HCT116 (cell line): Measurements from ENCODE around the gene FAM98C.

Experiments used
- CEBPB ChIP-seq: IDR thresholded peaks from 2 replicates; pipeline ENCODE4 v1.6.1; 2012; ENCODE audit warnings: low read depth
- EZH2 ChIP-seq: fragments of 200-600 bp; sonication (generic); IDR thresholded peaks from 2 replicates; pipeline ENCODE4 v1.6.1; 2017; ENCODE audit warnings: antibody characterized with exemption, mixed run types
- POLR2AphosphoS5 ChIP-seq: IDR thresholded peaks from 2 replicates; pipeline ENCODE4 v1.6.1; 2011; ENCODE audit warnings: mild to moderate bottlenecking, low read depth, low read length, moderate library complexity
- SP1 ChIP-seq: IDR thresholded peaks from 2 replicates; pipeline ENCODE4 v1.6.1; 2012; ENCODE audit warnings: low read depth
- YY1 ChIP-seq: IDR thresholded peaks from 2 replicates; pipeline ENCODE4 v1.6.1; 2011; ENCODE audit warnings: low read length, low read depth, moderate library complexity, mild to moderate bottlenecking; ENCODE audit not compliant: insufficient replicate concordance; ENCODE audit errors: extremely low read depth
- TF ChIP-seq, protein P1 (sequence below): IDR thresholded peaks from 2 replicates; pipeline ENCODE4 v1.6.1; 2012; ENCODE audit warnings: low read depth
- TF ChIP-seq, protein P2 (sequence below), 3 experiments: fragments of 200-600 bp in 1 of 3; sonication (generic) in 1 of 3; IDR thresholded peaks in 2 of 3; conservative IDR thresholded peaks in 1 of 3; 2 replicates each; pipeline ENCODE4 v1.5.1; 2012 to 2017; ENCODE audit warnings: low read depth in 2 of 3, low read length in 2 of 3, antibody characterized with exemption in 1 of 3, borderline replicate concordance in 1 of 3, control low read depth in 1 of 3, mild to moderate bottlenecking in 1 of 3, mixed read lengths in 1 of 3, mixed run types in 1 of 3, moderate library complexity in 1 of 3; ENCODE audit not compliant: insufficient read depth in 1 of 3
- TF ChIP-seq, protein P3 (sequence below): IDR thresholded peaks from 2 replicates; pipeline ENCODE4 v1.6.1; 2012

DNA sequence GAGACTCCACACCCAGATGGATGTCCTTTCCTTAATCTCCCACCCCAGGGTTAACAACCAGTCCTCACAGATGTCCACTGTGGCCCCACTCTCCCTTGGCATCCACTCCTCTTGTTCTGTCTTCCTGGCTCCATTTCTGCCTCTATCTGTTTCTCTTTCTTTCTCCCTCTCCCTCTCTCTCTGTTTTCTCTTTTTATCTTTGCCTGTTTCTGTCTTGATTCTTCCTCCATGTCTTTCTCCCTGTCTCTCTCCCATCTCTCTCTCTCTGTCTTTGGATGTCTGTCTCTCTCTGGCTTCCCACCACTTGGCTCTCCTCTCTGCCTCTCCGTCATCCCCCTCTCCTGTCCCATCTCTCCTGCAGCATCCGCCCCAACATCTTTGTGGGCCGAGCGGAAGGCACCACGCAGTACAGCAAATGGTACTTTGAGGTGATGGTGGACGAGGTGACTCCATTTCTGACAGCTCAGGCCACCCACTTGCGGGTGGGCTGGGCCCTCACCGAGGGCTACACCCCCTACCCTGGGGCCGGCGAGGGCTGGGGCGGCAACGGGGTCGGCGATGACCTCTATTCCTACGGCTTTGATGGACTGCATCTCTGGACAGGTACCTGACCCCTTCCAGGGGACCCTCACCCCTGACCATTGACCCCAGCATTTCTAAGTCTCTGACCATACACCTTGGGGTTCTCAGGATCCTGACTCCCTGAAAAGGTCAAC is 55.0 kb downstream of the FAM98C start:
- TF ChIP-seq, protein P1, sequence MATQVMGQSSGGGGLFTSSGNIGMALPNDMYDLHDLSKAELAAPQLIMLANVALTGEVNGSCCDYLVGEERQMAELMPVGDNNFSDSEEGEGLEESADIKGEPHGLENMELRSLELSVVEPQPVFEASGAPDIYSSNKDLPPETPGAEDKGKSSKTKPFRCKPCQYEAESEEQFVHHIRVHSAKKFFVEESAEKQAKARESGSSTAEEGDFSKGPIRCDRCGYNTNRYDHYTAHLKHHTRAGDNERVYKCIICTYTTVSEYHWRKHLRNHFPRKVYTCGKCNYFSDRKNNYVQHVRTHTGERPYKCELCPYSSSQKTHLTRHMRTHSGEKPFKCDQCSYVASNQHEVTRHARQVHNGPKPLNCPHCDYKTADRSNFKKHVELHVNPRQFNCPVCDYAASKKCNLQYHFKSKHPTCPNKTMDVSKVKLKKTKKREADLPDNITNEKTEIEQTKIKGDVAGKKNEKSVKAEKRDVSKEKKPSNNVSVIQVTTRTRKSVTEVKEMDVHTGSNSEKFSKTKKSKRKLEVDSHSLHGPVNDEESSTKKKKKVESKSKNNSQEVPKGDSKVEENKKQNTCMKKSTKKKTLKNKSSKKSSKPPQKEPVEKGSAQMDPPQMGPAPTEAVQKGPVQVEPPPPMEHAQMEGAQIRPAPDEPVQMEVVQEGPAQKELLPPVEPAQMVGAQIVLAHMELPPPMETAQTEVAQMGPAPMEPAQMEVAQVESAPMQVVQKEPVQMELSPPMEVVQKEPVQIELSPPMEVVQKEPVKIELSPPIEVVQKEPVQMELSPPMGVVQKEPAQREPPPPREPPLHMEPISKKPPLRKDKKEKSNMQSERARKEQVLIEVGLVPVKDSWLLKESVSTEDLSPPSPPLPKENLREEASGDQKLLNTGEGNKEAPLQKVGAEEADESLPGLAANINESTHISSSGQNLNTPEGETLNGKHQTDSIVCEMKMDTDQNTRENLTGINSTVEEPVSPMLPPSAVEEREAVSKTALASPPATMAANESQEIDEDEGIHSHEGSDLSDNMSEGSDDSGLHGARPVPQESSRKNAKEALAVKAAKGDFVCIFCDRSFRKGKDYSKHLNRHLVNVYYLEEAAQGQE: no peak
- TF ChIP-seq, protein P2, sequence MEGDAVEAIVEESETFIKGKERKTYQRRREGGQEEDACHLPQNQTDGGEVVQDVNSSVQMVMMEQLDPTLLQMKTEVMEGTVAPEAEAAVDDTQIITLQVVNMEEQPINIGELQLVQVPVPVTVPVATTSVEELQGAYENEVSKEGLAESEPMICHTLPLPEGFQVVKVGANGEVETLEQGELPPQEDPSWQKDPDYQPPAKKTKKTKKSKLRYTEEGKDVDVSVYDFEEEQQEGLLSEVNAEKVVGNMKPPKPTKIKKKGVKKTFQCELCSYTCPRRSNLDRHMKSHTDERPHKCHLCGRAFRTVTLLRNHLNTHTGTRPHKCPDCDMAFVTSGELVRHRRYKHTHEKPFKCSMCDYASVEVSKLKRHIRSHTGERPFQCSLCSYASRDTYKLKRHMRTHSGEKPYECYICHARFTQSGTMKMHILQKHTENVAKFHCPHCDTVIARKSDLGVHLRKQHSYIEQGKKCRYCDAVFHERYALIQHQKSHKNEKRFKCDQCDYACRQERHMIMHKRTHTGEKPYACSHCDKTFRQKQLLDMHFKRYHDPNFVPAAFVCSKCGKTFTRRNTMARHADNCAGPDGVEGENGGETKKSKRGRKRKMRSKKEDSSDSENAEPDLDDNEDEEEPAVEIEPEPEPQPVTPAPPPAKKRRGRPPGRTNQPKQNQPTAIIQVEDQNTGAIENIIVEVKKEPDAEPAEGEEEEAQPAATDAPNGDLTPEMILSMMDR (IDR thresholded peaks at IDR 0.05 in 2 of 3, conservative IDR thresholded peaks at IDR 0.05 in 1 of 3; ENCODE audit: borderline replicate concordance in 1 of 3, insufficient read depth in 1 of 3, low read depth in 2 of 3, low read length in 2 of 3): no peak
- TF ChIP-seq SP1 (no peak), EZH2 (no peak), YY1 (no peak), POLR2AphosphoS5 (no peak), CEBPB (no peak)
- TF ChIP-seq, protein P3, sequence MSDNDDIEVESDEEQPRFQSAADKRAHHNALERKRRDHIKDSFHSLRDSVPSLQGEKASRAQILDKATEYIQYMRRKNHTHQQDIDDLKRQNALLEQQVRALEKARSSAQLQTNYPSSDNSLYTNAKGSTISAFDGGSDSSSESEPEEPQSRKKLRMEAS: no peak
